Heart right ventricle (tissue), 16 donors: ENCODE data around the gene IL31. TPM values are rescaled to one million over a fixed set of nuclear protein-coding genes. Genes with fewer than 3 reads are reported as not detected.
"Not testable (repeated sequence)": the region's sequence is repeated elsewhere in the genome, so short reads cannot be mapped to it uniquely, and the experiment has no call there.

Experiments
- ATAC-seq, 8 donors: fragments of 200-7000 bp; cut with Tn5 transposase; one replicate each; pipeline ENCODE4 v1.9.1; 2020; ENCODE audit warnings: mild to moderate bottlenecking in 8 of 8, moderate library complexity in 8 of 8, moderate number of reproducible peaks in 1 of 8
- DNase-seq, 2 donors: peaks; one replicate each; pipeline ENCODE4 v3.0.0-alpha.2; 2020
- H3K27ac ChIP-seq, 10 donors: fragments of 200-600 bp; sonication (generic) in 2 of 10; one replicate each; pipeline versions ENCODE4 v1.5.0 to v1.8.0; 2020 to 2022; ENCODE audit warnings: mild to moderate bottlenecking in 3 of 10
- H3K27me3 ChIP-seq, 7 donors: fragments of 200-600 bp; one replicate each; pipeline ENCODE4 v1.8.0; 2021 to 2022; ENCODE audit warnings: mild to moderate bottlenecking in 2 of 7
- H3K36me3 ChIP-seq, 9 donors: fragments of 200-600 bp; sonication (generic) in 1 of 9; one replicate each; pipeline versions ENCODE4 v1.5.0 to v1.8.0; 2020 to 2022; ENCODE audit warnings: mild to moderate bottlenecking in 2 of 9
- H3K4me1 ChIP-seq, 9 donors: fragments of 200-600 bp; sonication (generic) in 1 of 9; one replicate each; pipeline versions ENCODE4 v1.5.0 to v1.8.0; 2020 to 2022; ENCODE audit warnings: mild to moderate bottlenecking in 4 of 9
- H3K4me3 ChIP-seq, 10 donors: fragments of 200-600 bp; sonication (generic) in 2 of 10; one replicate each; pipeline versions ENCODE4 v1.5.0 to v1.8.0; 2020 to 2022; ENCODE audit warnings: mild to moderate bottlenecking in 7 of 10, moderate library complexity in 2 of 10
- H3K9me3 ChIP-seq, 11 donors: fragments of 200-600 bp in 10 of 11; sonication (generic) in 2 of 11; one replicate each; pipeline versions ENCODE4 v1.5.0 to v1.8.0; 2013 to 2022; ENCODE audit warnings: mild to moderate bottlenecking in 2 of 11, control low read depth in 1 of 11, moderate library complexity in 1 of 11
- CTCF ChIP-seq, 9 donors: fragments of 200-600 bp; sonication (generic) in 2 of 9; IDR thresholded peaks; one replicate each; pipeline versions ENCODE4 v1.5.0 to v1.8.0; 2021 to 2022; ENCODE audit warnings: antibody characterized with exemption in 9 of 9, mild to moderate bottlenecking in 5 of 9, moderate library complexity in 1 of 9
- WGBS, 2 donors: extraction: QIAGEN DNeasy Blood & Tissue Kit; methylation state at CpG; one replicate each; pipeline ENCODE4 v1.1.7; 2013; ENCODE audit warnings: inconsistent platforms in 1 of 2; 5-methylcytosine and 5-hydroxymethylcytosine counted together
- intact Hi-C, 10 donors: fragments of 100-400 bp; cut with DNase I; formaldehyde crosslinking; loops; one replicate each; pipeline versions ENCODE4 v1.11.1 to v1.14.2; 2022
- polyA plus RNA-seq, 2 donors: library from polyadenylated mRNA; stranded (reverse); fragments of 200-250 nt; gene quantifications; one replicate each; pipeline ENCODE4 v1.2.3, GENCODE V29; 2013
- total RNA-seq, 10 donors: library from RNA; stranded (reverse); fragmentation: NEBNext Ultra II Directional in 3 of 10; extraction: Animal tissue kit (Norgen Biotek cat#: 25700) in 3 of 10; gene quantifications; one replicate each; pipeline versions ENCODE4 v1.2.1 to v1.2.4, GENCODE V29; 2021 to 2023
- donor health status: Arrhythmogenic right ventricular cardiomyopathy.
- donor health status: ischemic (EF 13 %, LVEDD 7.1; RV severe dilation, severe dysfunction).
- donor health status: healthy with polysubstance abuse.
- donor health status: DM: no; HTN: yes; CAD: no.
- donor health status: DM: no; HTN: no; CAD: no.
- donor health status: ischemic (EF 25% LVEDD 6.9; RV normal size, moderate dysfunction).
- donor health status: ischemic (EF 25% LVEDD 5.7; RV mildly dilated, moderate dysfunction).
- donor health status: healthy.
- donor health status: DM: yes; HTN: yes; CAD: no.
- donor health status: Ischemic cardiomyopathy.
- donor health status: ischemic (EF 35%, LVEDD 5.7; RV mildly dilated, moderate dysfunction).
- donor health status: nonischemic (EF 11% LVEDD 7.7; RV severe dilation, severe dysfunction).
- donor health status: DM: yes; HTN: yes; CAD: no.
- donor health status: PGD.
- donor health status: ischemic (EF 29% LVEDD 5.4; RV normal size, mild dysfunction).
- donor health status: nonischemic (EF 23%, LVEDD 6.1; RV moderate dilation, normal function).

The IL31 gene
- total and polyA plus RNA-seq, 12 donors: not detected

DNA sequence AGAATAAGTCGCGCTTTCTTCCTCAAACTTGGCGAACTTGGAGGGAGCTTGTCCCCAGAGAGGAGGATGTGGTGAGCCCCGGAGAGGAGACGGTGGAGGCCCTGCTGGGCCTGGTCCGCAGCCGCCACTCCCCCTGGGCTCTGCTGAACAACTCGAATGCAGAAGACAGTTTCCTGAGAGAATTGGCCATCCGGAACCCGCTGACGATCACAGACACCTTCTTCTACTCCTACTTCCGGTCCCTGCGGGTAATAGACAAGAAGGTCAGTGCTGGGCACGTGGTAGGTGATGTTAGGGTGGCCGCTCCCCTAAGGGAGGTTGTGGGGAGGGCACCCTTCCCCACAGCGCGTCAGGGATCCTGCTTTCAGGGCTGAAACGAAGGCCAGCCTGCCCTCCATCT is 10.5 kb upstream of the IL31 start:
- DNase-seq (no peak), ATAC-seq (no peak)
- no peaks in the 10 kb centered on the region for H3K9me3 ChIP-seq
- 77% methylated on average over 18 of the region's 18 CpGs for WGBS, 2 donors
- no peak overlapping the region for H3K4me3 ChIP-seq
- no peaks in the 10 kb centered on the region for H3K36me3 ChIP-seq
- peaks cover 0 to 17% (median 0%) of the 10 kb centered on the region in 9 donors for H3K4me1 ChIP-seq
- H3K27me3 ChIP-seq: peaks cover 0 to 20% (median 3%) of the 10 kb centered on the region in 7 donors
- no peak overlapping the region for H3K27ac ChIP-seq
- intact Hi-C loops: loop anchor here in 1 of 10 donors (10.0 kb wide), 1 partner anchor 130 kb away; no protein-coding TSS in a partner anchor
- TF ChIP-seq CTCF (IDR thresholded peaks at IDR 0.05): no peak

DNA sequence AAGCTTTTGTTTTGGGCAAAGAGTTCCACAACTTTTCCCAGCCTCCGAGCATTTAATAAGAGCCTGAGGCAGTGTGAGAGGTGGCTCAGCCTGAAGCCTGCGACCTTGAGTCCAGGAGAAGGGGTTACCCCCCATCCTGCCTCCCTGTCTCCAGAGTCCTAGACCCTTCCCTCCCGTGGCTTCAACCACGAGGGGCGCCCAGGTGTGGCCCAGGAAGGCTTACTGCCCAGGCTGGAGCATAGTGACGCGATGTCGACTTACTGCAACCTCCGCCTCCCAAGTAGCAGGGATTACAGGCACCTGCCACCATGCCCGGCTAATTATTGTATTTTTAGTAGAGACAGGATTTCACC is 9.5 kb upstream of the IL31 start:
- Histone ChIP-seq H3K36me3 (no peaks in the 10 kb centered on the region), H3K27me3 (peaks cover 0 to 20% (median 3%) of the 10 kb centered on the region in 7 donors), H3K27ac (no peak overlapping the region), H3K4me1 (peaks cover 0 to 17% (median 0%) of the 10 kb centered on the region in 9 donors), H3K9me3 (no peaks in the 10 kb centered on the region), H3K4me3 (peak overlapping the region in 9 of 10 donors; percentile 27 to 60 (median 57))
- DNase-seq (no peak), ATAC-seq (peak in 2 of 8 donors; percentile 9 to 13)
- no peak for TF ChIP-seq CTCF (IDR thresholded peaks at IDR 0.05)
- intact Hi-C loops: loop anchor here in 1 of 10 donors (10.0 kb wide), 1 partner anchor 129 kb away; no protein-coding TSS in a partner anchor
- 78 to 91% methylated on average over 10 of the region's 10 CpGs for WGBS, 2 donors

- TF ChIP-seq CTCF (IDR thresholded peaks at IDR 0.05): no peak
- H3K9me3 ChIP-seq: no peaks in the 10 kb centered on the region
- H3K27ac ChIP-seq: no peak within 1 kb of the TSS
- WGBS, 2 donors: 3 to 5% methylated on average over 52 to 63 of the region's 63 CpGs
- ATAC-seq (peak; percentile 44 to 82 (median 70)), DNase-seq (peak in 1 of 2 donors; percentile 34)
- H3K36me3 ChIP-seq: no peaks in the 10 kb centered on the region
- peak within 1 kb of the TSS; percentile 27 to 60 (median 56) for H3K4me3 ChIP-seq
- intact Hi-C loops: loop anchor here in 1 of 10 donors (10.0 kb wide), 1 partner anchor 128 kb away; no protein-coding TSS in a partner anchor
- H3K4me1 ChIP-seq: peaks cover 0 to 17% (median 0%) of the 10 kb centered on the region in 9 donors
- peaks cover 0 to 20% (median 3%) of the 10 kb centered on the region in 7 donors for H3K27me3 ChIP-seq
These were observed 9.0 kb upstream of the IL31 start, which contains the start of gene LRRC43 for GRCh38 chr12:122182887-122183587. TSS of gene LRRC43 (plus strand) at chr12:122183123. CDS start at chr12:122183145, 22 bp downstream.

DNA sequence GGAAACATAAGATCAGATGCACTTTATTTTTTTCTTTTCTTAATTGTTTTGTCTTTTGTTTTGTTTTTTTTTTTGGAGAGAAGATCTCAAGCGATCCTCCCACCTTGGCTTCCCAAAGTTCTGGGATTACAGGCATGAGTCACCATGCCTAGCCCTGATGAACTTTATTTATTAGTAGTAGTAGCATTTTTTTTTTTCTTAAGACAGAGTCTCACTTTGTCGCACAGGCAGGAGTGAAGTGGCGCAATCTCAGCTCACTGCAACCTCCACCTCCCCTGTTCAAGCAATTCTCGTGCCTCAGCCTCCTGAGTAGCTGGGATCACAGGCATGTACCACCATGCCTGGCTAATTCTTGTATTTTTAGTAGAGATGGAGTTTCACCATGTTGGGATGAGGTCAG is 2.5 kb upstream of the IL31 start:
- H3K36me3 ChIP-seq, H3K9me3 ChIP-seq, H3K4me3 ChIP-seq, H3K4me1 ChIP-seq, H3K27me3 ChIP-seq, DNase-seq, intact Hi-C loops, ATAC-seq, H3K27ac ChIP-seq: not testable (repeated sequence)
- WGBS, 2 donors: 91 to 95% methylated on average over 4 of the region's 4 CpGs
